Measurements from ENCODE around the gene MACROD1.
A peak's percentile ranks its signal among the peaks of the same experiment; 100 is the strongest.

MACROD1 gene

GRCh38 chr11:64008914-64009633, 156.8 kb downstream of the MACROD1 start:
- DNase-seq, result no peak

- DNase-seq, result no peak
These were observed 157.5 kb downstream of the MACROD1 start for GRCh38 chr11:64008283-64008913.

- peak; percentile 46 for DNase-seq
These were observed 158.2 kb downstream of the MACROD1 start for GRCh38 chr11:64007629-64008282.

GRCh38 chr11:64007160-64007628, 158.7 kb downstream of the MACROD1 start:
- DNase-seq, result peak; percentile 70

GRCh38 chr11:64006398-64006797, 159.5 kb downstream of the MACROD1 start:
- no peak for DNase-seq

GRCh38 chr11:64005691-64006090, 160.2 kb downstream of the MACROD1 start:
- no peak for DNase-seq

- no peak for DNase-seq
These were observed 161.3 kb downstream of the MACROD1 start for GRCh38 chr11:64004590-64004984.

GRCh38 chr11:64003807-64004589, 161.9 kb downstream of the MACROD1 start:
- no peak for DNase-seq

GRCh38 chr11:64001484-64002420, 164.2 kb downstream of the MACROD1 start:
- DNase-seq, result peak; percentile 32

GRCh38 chr11:64000740-64001483, 165.0 kb downstream of the MACROD1 start:
- DNase-seq, result no peak

GRCh38 chr11:64000026-64000739, 165.7 kb downstream of the MACROD1 start:
- peak; percentile 66 for DNase-seq

GRCh38 chr11:63999349-64000025, 166.4 kb downstream of the MACROD1 start:
- peak; percentile 42 for DNase-seq

- DNase-seq, result no peak
These were observed 167.2 kb downstream of the MACROD1 start for GRCh38 chr11:63998558-63999348.

- DNase-seq, result no peak
These were observed 168.0 kb downstream of the MACROD1 start for GRCh38 chr11:63997801-63998337.

- DNase-seq, result no peak
These were observed 168.7 kb downstream of the MACROD1 start for GRCh38 chr11:63997104-63997700.

- no peak for DNase-seq
These were observed 169.4 kb downstream of the MACROD1 start for GRCh38 chr11:63996512-63996911.

GRCh38 chr11:63993993-63994392, 171.9 kb downstream of the MACROD1 start:
- no peak for DNase-seq

- no peak for DNase-seq
These were observed 172.8 kb downstream of the MACROD1 start for GRCh38 chr11:63993100-63993499.

All from EL (cell line).